HUES48 (cell line): Measurements from ENCODE around the gene TTYH1.

Experiments used
- H3K27ac ChIP-seq: one replicate; pipeline ENCODE4 v1.7.0; 2013; ENCODE audit warnings: low read depth, low read length, inconsistent platforms
- H3K27me3 ChIP-seq: 2 replicates; pipeline ENCODE4 v1.6.1; 2013; ENCODE audit warnings: mild to moderate bottlenecking, low read length; ENCODE audit not compliant: control insufficient read depth, insufficient read depth
- H3K36me3 ChIP-seq: 2 replicates; pipeline ENCODE4 v1.6.1; 2013; ENCODE audit warnings: low read length; ENCODE audit not compliant: control insufficient read depth, insufficient read depth
- H3K4me1 ChIP-seq: 2 replicates; pipeline ENCODE4 v1.6.1; 2013; ENCODE audit warnings: mild to moderate bottlenecking, low read length; ENCODE audit not compliant: control insufficient read depth, insufficient read depth
- H3K4me3 ChIP-seq: 2 replicates; pipeline ENCODE4 v1.5.1; 2013; ENCODE audit warnings: mild to moderate bottlenecking, low read depth, low read length
- H3K9ac ChIP-seq: 2 replicates; pipeline ENCODE4 v1.6.1; 2013; ENCODE audit warnings: mild to moderate bottlenecking, low read depth, low read length, moderate library complexity
- H3K9me3 ChIP-seq: 2 replicates; pipeline ENCODE4 v1.6.1; 2013; ENCODE audit warnings: low read length; ENCODE audit not compliant: control insufficient read depth, insufficient read depth

The TTYH1 gene

DNA sequence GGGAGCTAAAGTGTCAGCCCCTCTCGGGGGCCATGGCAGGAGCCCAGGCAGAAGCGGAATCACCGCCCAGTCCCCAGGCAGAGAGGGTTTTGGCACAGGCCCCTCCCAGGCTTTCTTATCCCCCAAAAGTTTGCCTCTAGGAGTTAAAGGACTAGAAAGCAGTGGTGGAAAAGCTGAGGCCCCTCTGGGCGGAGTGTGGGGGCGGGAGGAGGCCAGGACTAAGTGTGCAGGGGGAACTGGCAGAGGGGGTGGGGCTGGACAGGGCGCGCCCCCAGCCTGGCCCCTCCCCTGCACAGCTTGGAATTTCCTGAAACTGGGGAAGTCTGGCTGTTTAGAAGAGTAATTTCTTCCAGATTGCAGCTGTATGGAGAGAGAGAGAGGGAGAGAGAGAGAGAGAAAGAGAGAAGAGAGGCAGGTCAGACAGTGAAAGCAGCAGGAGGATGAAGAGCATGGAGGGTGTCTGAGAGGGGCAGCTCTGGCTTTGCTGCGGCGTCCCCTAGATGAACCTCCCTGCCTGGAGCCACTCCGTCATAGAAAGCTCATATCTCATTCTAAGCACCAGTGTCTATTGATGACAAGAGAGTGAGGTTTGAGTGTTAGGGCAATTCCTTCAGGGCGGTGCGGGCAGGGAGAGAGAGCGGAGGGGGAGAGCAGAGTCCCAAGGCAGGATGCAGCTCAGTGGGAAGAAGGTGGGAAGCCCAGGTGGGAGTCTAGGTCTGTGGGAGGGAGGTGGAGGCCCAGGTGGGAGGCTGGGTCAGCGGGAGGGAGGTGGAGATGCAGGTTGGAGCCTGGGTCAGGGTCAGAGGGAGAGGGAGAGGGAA lies 58.0 kb downstream of the TTYH1 start, which contains the start of gene CDC42EP5:
Gene CDC42EP5 (minus strand): TSS at position 226 of the 821 bp plus-strand sequence. CDS start 7,749 bp downstream, outside the sequence.
- peaks cover 11% of the 10 kb centered on the region; the same call in 1 of the 2 replicates for H3K4me1 ChIP-seq
- H3K27ac ChIP-seq = no peak within 1 kb of the TSS
- no peaks in the 10 kb centered on the region for H3K36me3 ChIP-seq
- peaks cover 22% of the 10 kb centered on the region for H3K27me3 ChIP-seq
- no peak within 1 kb of the TSS for H3K9ac ChIP-seq
- H3K9me3 ChIP-seq = no peaks in the 10 kb centered on the region
- no peak within 1 kb of the TSS for H3K4me3 ChIP-seq

GRCh38 chr19:54473892-54474372 lies 58.7 kb downstream of the TTYH1 start:
- H3K27me3 ChIP-seq = peaks cover 22% of the 10 kb centered on the region
- H3K4me1 ChIP-seq = peaks cover 11% of the 10 kb centered on the region; the same call in 1 of the 2 replicates
- H3K9ac ChIP-seq = no peak overlapping the region
- H3K36me3 ChIP-seq = no peaks in the 10 kb centered on the region
- H3K9me3 ChIP-seq = no peaks in the 10 kb centered on the region
- H3K4me3 ChIP-seq = no peak overlapping the region
- no peak overlapping the region for H3K27ac ChIP-seq

DNA sequence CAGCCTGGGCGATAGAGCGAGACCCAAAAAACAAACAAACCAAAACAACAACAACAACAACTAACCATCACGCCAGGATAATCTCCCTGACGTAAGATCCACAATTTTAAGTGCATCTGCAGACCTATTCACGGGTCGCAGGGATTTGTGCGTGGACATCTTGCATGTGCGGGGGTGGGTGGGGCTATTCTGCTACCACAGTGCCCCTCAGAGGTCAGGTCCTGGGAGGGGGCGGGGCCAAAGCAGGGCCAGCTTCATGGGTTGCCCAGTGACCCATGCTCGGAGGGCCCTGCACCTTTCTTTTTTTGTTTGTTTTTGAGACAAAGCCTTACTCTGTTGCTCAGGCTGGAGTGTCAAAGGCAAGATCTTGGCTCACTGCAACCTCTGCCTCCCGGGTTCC lies 60.4 kb downstream of the TTYH1 start:
- Histone ChIP-seq H3K36me3 (no peaks in the 10 kb centered on the region), H3K9me3 (no peaks in the 10 kb centered on the region), H3K4me3 (no peak overlapping the region), H3K27ac (no peak overlapping the region), H3K4me1 (peaks cover 11% of the 10 kb centered on the region; the same call in 1 of the 2 replicates), H3K27me3 (peaks cover 9% of the 10 kb centered on the region), H3K9ac (no peak overlapping the region)

DNA sequence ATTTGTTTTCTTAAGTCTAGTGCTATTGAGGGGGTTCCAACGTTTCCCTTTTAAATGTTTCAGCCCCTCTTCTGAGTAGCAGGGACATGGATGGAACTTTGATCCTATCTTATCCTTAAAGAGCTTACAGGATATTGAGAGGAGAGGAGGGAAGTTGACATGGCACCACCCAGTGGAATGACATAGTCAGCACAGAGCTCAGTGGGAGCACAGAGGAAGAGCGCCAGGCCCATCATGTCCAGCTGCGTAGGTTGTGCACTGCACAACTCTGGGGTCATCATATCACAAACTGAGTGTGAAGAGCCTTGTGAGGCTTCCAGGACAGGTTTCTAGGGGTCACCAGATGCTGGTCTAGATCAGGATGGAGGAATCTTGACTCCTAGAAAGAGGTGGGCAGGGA lies 62.4 kb downstream of the TTYH1 start:
- Histone ChIP-seq H3K4me1 (peaks cover 6% of the 10 kb centered on the region; the same call in 1 of the 2 replicates), H3K9ac (no peak overlapping the region), H3K9me3 (0 out of 2 replicates have a peak, but pooled peaks cover under 1% of the 10 kb centered on the region), H3K4me3 (no peak overlapping the region), H3K36me3 (no peaks in the 10 kb centered on the region), H3K27me3 (no peaks in the 10 kb centered on the region), H3K27ac (no peak overlapping the region)

GRCh38 chr19:54478677-54479266 lies 63.5 kb downstream of the TTYH1 start:
- Histone ChIP-seq H3K9me3 (peaks cover 4% of the 10 kb centered on the region; the same call in 1 of the 2 replicates), H3K9ac (no peak overlapping the region), H3K4me1 (no peaks in the 10 kb centered on the region), H3K27ac (no peak overlapping the region), H3K4me3 (no peak overlapping the region), H3K36me3 (no peaks in the 10 kb centered on the region), H3K27me3 (no peaks in the 10 kb centered on the region)

- Histone ChIP-seq H3K27ac (no peak overlapping the region), H3K9me3 (peaks cover 12% of the 10 kb centered on the region), H3K4me1 (no peaks in the 10 kb centered on the region), H3K4me3 (no peak overlapping the region), H3K9ac (no peak overlapping the region), H3K36me3 (no peaks in the 10 kb centered on the region), H3K27me3 (no peaks in the 10 kb centered on the region)
Observed at GRCh38 chr19:54480051-54480450, 64.8 kb downstream of the TTYH1 start.

DNA sequence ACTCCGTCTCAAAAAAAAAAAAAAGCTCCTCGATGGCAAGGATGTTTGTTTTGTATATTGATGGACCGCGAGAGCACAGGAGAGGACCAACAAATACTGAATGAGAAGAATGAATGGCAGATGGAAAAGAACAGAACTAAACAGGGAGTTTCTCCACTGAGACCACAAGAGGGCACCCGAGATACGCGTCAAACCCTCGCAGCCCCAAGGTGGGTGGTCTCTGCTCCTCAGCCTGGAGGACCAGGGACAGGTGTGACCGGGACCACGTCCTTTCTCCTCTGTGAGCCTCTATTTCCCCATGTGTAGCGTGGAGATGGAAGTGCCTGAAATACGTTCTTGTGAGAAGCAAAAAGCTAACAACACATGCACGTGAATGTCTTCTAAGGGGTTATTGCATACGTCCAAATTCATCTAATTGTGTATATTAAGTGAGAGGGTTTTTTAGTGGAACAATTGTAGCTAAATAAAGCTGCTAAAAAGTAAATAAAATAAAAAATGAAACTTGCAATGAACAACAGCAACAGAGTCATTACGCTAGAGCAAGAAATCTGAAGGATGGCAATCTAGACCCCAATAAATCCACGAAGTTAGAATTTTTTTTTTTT lies 66.2 kb downstream of the TTYH1 start:
- no peaks in the 10 kb centered on the region for H3K36me3 ChIP-seq
- H3K4me3 ChIP-seq = no peak overlapping the region
- no peak overlapping the region for H3K27ac ChIP-seq
- H3K9me3 ChIP-seq = peaks cover 14% of the 10 kb centered on the region
- H3K4me1 ChIP-seq = no peaks in the 10 kb centered on the region
- no peak overlapping the region for H3K9ac ChIP-seq
- no peaks in the 10 kb centered on the region for H3K27me3 ChIP-seq

GRCh38 chr19:54482889-54483288 lies 67.6 kb downstream of the TTYH1 start:
- peaks cover 18% of the 10 kb centered on the region for H3K9me3 ChIP-seq
- H3K27me3 ChIP-seq = no peaks in the 10 kb centered on the region
- no peak overlapping the region for H3K4me3 ChIP-seq
- no peaks in the 10 kb centered on the region for H3K4me1 ChIP-seq
- H3K27ac ChIP-seq = no peak overlapping the region
- no peaks in the 10 kb centered on the region for H3K36me3 ChIP-seq
- H3K9ac ChIP-seq = no peak overlapping the region

GRCh38 chr19:54484451-54484850 lies 69.2 kb downstream of the TTYH1 start:
- Histone ChIP-seq H3K9ac (no peak overlapping the region), H3K9me3 (peaks cover 22% of the 10 kb centered on the region), H3K36me3 (no peaks in the 10 kb centered on the region), H3K27ac (no peak overlapping the region), H3K27me3 (no peaks in the 10 kb centered on the region), H3K4me3 (no peak overlapping the region), H3K4me1 (no peaks in the 10 kb centered on the region)

DNA sequence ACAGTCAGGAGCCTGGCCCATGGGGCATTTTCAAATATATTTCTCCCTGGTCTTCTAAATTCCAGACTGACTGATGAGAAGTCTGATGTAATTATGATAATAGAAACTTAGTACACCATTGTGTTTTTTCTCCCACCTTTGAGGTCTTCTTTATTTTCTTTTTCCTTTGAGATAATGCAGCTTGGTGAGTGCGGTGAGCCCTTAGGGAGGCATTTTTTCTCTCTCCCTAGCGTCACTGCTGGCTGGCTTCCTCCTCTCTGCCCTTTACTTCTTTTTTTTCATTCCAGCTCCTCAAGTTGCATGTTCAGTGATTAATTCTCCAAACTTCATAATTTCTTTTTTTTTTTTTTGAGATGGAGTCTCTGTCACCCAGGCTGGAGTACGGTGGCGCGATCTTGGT lies 70.6 kb downstream of the TTYH1 start:
- no peaks in the 10 kb centered on the region for H3K4me1 ChIP-seq
- no peak overlapping the region for H3K4me3 ChIP-seq
- no peaks in the 10 kb centered on the region for H3K36me3 ChIP-seq
- no peak overlapping the region for H3K27ac ChIP-seq
- H3K27me3 ChIP-seq = no peaks in the 10 kb centered on the region
- H3K9me3 ChIP-seq = peaks cover 30% of the 10 kb centered on the region
- H3K9ac ChIP-seq = no peak overlapping the region
